ENCODE data around the gene MMADHC.

MMADHC gene

DNA sequence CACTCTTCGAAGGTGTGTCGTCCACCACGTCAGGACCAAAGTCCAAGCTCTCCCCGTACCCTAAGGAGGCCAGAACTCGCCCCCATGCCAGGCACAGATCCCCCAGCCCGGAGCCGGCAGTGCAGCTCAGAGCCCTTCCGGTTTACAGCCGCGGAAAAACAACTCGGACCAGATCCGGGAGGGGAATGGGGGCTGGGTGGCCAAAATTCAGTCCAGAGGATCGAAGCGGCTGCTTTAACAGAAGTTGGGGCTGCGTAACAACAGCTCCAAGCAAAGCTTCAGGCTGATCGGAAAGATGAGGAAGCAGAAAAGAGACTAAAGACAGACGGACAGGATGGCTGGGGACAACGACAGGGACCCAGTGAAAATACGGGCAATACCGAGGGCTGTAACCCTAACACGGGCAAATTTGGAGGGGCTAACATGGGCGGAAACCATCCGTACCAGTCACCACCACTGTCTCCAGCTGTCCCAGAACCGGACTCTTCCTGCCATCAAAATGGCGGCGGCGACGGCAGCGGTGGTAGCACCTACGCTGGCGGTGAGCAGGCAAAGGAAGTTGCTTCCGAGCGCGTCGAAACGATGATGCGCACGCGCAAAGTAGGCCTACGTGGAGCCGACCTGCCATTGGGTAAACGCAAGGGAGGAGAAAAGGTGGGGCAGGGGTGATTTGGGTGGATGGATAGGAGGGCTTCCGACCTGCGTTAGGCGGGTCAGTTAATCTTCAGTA lies at the start of gene MMADHC:
TSS of gene MMADHC (minus strand) at position 556 of the 730 bp plus-strand sequence. CDS start 678 bp downstream, outside the sequence.
- Histone ChIP-seq H3K4me1 (ENCODE audit: insufficient read depth, insufficient read length) (no peaks in the 10 kb centered on the region), H3K9me3 (ENCODE audit: insufficient read depth, low read length) (no peaks in the 10 kb centered on the region), H3K27me3 (ENCODE audit: insufficient read depth, insufficient read length) (no peaks in the 10 kb centered on the region), H3K4me3 (ENCODE audit: insufficient read length, low read depth) (peak within 1 kb of the TSS; percentile 95), H3K9ac (ENCODE audit: insufficient read length, low read depth) (peak within 1 kb of the TSS; percentile 99), H3K36me3 (ENCODE audit: insufficient read depth, insufficient read length, low read length) (peaks cover 36% of the 10 kb centered on the region)
- peak; percentile 96 for DNase-seq (ENCODE audit: low read depth, low spot score)
- TF ChIP-seq YY1 (IDR thresholded peaks at IDR 0.05; ENCODE audit: insufficient read depth, insufficient read length) (peak; percentile 92), ZNF274 (IDR thresholded peaks at IDR 0.05; ENCODE audit: low read depth, low read length) (no peak)

DNA sequence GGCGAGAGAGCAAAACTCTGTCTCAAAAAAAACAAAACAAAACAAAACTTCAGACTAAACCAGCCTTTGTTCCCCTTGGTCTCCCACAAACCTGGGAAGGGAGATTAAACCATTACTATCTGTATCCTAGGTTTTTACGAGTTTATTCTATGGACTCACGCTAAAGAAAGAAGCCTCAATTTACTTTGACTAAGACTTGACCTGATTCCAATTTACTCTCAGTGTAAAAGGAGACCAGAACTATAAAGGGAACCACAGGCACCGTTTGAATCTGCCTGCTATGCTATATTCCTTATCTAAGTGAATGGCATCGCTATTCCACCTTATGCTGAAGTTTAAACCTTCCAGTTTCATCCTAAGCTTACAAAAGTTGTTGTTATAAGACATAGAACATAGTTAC lies 46.5 kb upstream of the MMADHC start:
- H3K9me3 ChIP-seq (ENCODE audit: insufficient read depth, low read length) = no peaks in the 10 kb centered on the region
- no peak for DNase-seq (ENCODE audit: low read depth, low spot score)
- no peaks in the 10 kb centered on the region for H3K27me3 ChIP-seq (ENCODE audit: insufficient read depth, insufficient read length)
- no peak overlapping the region for H3K4me3 ChIP-seq (ENCODE audit: insufficient read length, low read depth)
- TF ChIP-seq SUZ12 (IDR thresholded peaks at IDR 0.05; ENCODE audit: extremely low read depth, insufficient read depth, insufficient read length) (no peak), ZNF274 (IDR thresholded peaks at IDR 0.05; ENCODE audit: low read depth, low read length) (no peak), YY1 (IDR thresholded peaks at IDR 0.05; ENCODE audit: insufficient read depth, insufficient read length) (no peak)
- H3K36me3 ChIP-seq (ENCODE audit: insufficient read depth, insufficient read length, low read length) = no peaks in the 10 kb centered on the region
- H3K4me1 ChIP-seq (ENCODE audit: insufficient read depth, insufficient read length) = no peaks in the 10 kb centered on the region
- no peak overlapping the region for H3K9ac ChIP-seq (ENCODE audit: insufficient read length, low read depth)

- Histone ChIP-seq H3K9me3 (ENCODE audit: insufficient read depth, low read length) (no peaks in the 10 kb centered on the region), H3K4me3 (ENCODE audit: insufficient read length, low read depth) (no peak overlapping the region), H3K36me3 (ENCODE audit: insufficient read depth, insufficient read length, low read length) (no peaks in the 10 kb centered on the region), H3K9ac (ENCODE audit: insufficient read length, low read depth) (no peak overlapping the region), H3K27me3 (ENCODE audit: insufficient read depth, insufficient read length) (no peaks in the 10 kb centered on the region), H3K4me1 (ENCODE audit: insufficient read depth, insufficient read length) (no peaks in the 10 kb centered on the region)
- TF ChIP-seq YY1 (IDR thresholded peaks at IDR 0.05; ENCODE audit: insufficient read depth, insufficient read length) (no peak), SUZ12 (IDR thresholded peaks at IDR 0.05; ENCODE audit: extremely low read depth, insufficient read depth, insufficient read length) (no peak), ZNF274 (IDR thresholded peaks at IDR 0.05; ENCODE audit: low read depth, low read length) (no peak)
- no peak for DNase-seq (ENCODE audit: low read depth, low spot score)
Observed at GRCh38 chr2:149630445-149630844, 42.9 kb upstream of the MMADHC start.

- no peak overlapping the region for H3K4me3 ChIP-seq (ENCODE audit: insufficient read length, low read depth)
- H3K36me3 ChIP-seq (ENCODE audit: insufficient read depth, insufficient read length, low read length) = no peaks in the 10 kb centered on the region
- no peaks in the 10 kb centered on the region for H3K4me1 ChIP-seq (ENCODE audit: insufficient read depth, insufficient read length)
- TF ChIP-seq ZNF274 (IDR thresholded peaks at IDR 0.05; ENCODE audit: low read depth, low read length) (no peak), YY1 (IDR thresholded peaks at IDR 0.05; ENCODE audit: insufficient read depth, insufficient read length) (no peak), SUZ12 (IDR thresholded peaks at IDR 0.05; ENCODE audit: extremely low read depth, insufficient read depth, insufficient read length) (no peak)
- no peaks in the 10 kb centered on the region for H3K27me3 ChIP-seq (ENCODE audit: insufficient read depth, insufficient read length)
- no peak overlapping the region for H3K9ac ChIP-seq (ENCODE audit: insufficient read length, low read depth)
- no peaks in the 10 kb centered on the region for H3K9me3 ChIP-seq (ENCODE audit: insufficient read depth, low read length)
- DNase-seq (ENCODE audit: low read depth, low spot score) = no peak
Observed at GRCh38 chr2:149629026-149629425, 41.5 kb upstream of the MMADHC start.

DNA sequence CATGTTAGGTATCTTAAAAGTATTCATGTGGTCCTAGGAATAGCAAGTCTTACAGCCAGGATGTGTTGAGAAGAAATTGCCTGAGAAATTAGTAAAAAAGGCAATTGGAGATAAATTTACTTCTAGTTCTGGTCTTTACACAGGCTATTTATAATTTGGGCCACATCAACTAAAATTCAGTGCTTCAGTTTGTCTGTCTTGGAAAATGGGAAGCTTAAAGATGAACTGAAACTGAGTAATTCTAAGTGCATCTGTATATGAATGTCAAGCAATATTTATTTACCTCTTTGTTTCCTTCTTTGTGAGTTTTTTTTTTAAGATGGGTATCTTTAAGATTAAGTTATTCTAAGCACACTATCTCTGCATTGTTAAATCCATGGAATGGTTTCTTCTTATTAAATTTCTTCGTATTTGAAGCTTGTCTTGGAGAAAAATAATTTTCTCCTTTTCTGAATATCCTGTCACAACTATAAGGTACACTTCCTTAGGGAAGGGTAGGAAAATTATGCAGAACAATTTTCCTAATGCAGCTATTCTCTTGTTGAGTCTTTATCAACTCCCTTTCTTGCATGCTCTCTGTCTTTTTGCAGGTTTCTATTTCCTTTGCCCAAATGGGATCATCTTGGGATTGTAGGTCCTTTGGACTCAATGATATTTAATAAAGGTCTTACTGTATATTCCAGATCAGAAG lies 39.7 kb upstream of the MMADHC start:
- Histone ChIP-seq H3K4me3 (ENCODE audit: insufficient read length, low read depth) (no peak overlapping the region), H3K9ac (ENCODE audit: insufficient read length, low read depth) (no peak overlapping the region), H3K27me3 (ENCODE audit: insufficient read depth, insufficient read length) (no peaks in the 10 kb centered on the region), H3K9me3 (ENCODE audit: insufficient read depth, low read length) (no peaks in the 10 kb centered on the region), H3K4me1 (ENCODE audit: insufficient read depth, insufficient read length) (no peaks in the 10 kb centered on the region), H3K36me3 (ENCODE audit: insufficient read depth, insufficient read length, low read length) (no peaks in the 10 kb centered on the region)
- no peak for DNase-seq (ENCODE audit: low read depth, low spot score)
- no peak for TF ChIP-seq YY1 (IDR thresholded peaks at IDR 0.05; ENCODE audit: insufficient read depth, insufficient read length)
- no peak for TF ChIP-seq ZNF274 (IDR thresholded peaks at IDR 0.05; ENCODE audit: low read depth, low read length)
- no peak for TF ChIP-seq SUZ12 (IDR thresholded peaks at IDR 0.05; ENCODE audit: extremely low read depth, insufficient read depth, insufficient read length)

DNA sequence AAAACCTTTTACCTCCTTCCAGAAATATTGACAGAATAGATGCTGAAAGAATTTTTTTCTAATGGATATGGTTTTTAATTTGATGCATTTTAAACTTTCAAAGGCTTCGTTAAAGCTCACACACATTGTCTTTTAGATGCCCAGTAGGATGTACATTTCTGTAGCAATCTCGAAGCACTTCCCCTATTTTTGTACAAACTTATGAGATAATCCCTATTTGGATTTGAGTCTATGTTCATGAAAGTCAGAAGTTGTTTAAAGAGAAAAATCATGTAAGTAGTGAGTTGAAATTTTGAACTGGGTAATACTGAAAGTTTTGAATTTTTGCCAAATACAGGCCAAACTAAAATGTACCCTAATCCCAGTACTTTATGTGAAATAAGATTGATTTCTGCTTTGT lies 38.1 kb upstream of the MMADHC start:
- H3K36me3 ChIP-seq (ENCODE audit: insufficient read depth, insufficient read length, low read length) = no peaks in the 10 kb centered on the region
- H3K4me3 ChIP-seq (ENCODE audit: insufficient read length, low read depth) = no peak overlapping the region
- no peaks in the 10 kb centered on the region for H3K9me3 ChIP-seq (ENCODE audit: insufficient read depth, low read length)
- H3K27me3 ChIP-seq (ENCODE audit: insufficient read depth, insufficient read length) = no peaks in the 10 kb centered on the region
- H3K4me1 ChIP-seq (ENCODE audit: insufficient read depth, insufficient read length) = no peaks in the 10 kb centered on the region
- DNase-seq (ENCODE audit: low read depth, low spot score) = no peak
- no peak overlapping the region for H3K9ac ChIP-seq (ENCODE audit: insufficient read length, low read depth)
- TF ChIP-seq SUZ12 (IDR thresholded peaks at IDR 0.05; ENCODE audit: extremely low read depth, insufficient read depth, insufficient read length) (no peak), ZNF274 (IDR thresholded peaks at IDR 0.05; ENCODE audit: low read depth, low read length) (no peak), YY1 (IDR thresholded peaks at IDR 0.05; ENCODE audit: insufficient read depth, insufficient read length) (no peak)

DNA sequence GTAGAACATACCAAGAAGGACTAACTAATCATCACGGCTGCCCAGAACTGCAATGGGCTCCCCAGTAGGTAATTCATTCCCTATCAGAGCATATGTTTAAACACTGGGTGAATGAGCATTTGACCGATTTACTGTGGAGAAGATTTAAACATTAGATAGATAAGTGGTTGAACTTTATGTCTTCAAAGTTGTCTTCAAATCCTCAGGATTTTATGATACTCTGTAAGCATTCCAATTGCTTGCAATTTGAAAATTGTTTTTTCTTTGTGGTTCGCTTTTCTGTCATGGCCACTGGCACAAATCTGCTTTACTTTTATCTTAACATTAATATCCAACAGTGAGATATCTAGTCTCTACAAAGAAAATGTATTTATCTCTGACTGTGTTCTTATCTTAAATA lies 37.7 kb upstream of the MMADHC start:
- Histone ChIP-seq H3K4me1 (ENCODE audit: insufficient read depth, insufficient read length) (no peaks in the 10 kb centered on the region), H3K27me3 (ENCODE audit: insufficient read depth, insufficient read length) (no peaks in the 10 kb centered on the region), H3K36me3 (ENCODE audit: insufficient read depth, insufficient read length, low read length) (no peaks in the 10 kb centered on the region), H3K9me3 (ENCODE audit: insufficient read depth, low read length) (no peaks in the 10 kb centered on the region), H3K4me3 (ENCODE audit: insufficient read length, low read depth) (no peak overlapping the region), H3K9ac (ENCODE audit: insufficient read length, low read depth) (no peak overlapping the region)
- TF ChIP-seq ZNF274 (IDR thresholded peaks at IDR 0.05; ENCODE audit: low read depth, low read length) = no peak
- TF ChIP-seq YY1 (IDR thresholded peaks at IDR 0.05; ENCODE audit: insufficient read depth, insufficient read length) = no peak
- TF ChIP-seq SUZ12 (IDR thresholded peaks at IDR 0.05; ENCODE audit: extremely low read depth, insufficient read depth, insufficient read length) = no peak
- no peak for DNase-seq (ENCODE audit: low read depth, low spot score)
